ENCODE measurements around the gene NBAS.

DNA sequence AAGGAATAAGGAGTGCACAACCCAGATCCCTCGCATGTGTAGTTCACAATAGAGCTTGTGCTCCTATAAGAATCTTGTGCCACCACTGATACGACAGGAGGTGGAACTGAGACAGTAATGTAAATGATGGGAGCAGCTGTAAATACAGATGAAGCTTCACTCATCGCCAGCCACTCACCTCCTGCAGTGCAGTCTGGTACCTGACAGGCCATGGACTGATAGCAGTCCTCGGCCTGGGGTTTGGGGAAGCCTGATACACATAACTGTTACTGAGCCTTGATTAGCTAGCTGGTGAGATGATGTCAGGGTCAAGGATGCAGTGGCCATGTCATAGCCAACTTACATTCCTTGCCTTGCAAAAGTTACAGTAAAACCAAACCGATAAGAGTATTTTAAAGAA is 376.6 kb downstream of the NBAS start:
- TF ChIP-seq EZH2 (IDR thresholded peaks at IDR 0.05) = no peak
- TF ChIP-seq POLR2AphosphoS5 (IDR thresholded peaks at IDR 0.05; ENCODE audit: borderline replicate concordance, low read depth, low read length) = no peak

All from SK-N-MC (cell line).